ENCODE data around the gene ERC2. TPM values are rescaled to one million over a fixed set of nuclear protein-coding genes. Genes with fewer than 3 reads are reported as not detected.

The ERC2 gene
- total RNA-seq, 6 donors from 2014 or later, result 0.67 to 14.7 (median 1.3) TPM

DNA sequence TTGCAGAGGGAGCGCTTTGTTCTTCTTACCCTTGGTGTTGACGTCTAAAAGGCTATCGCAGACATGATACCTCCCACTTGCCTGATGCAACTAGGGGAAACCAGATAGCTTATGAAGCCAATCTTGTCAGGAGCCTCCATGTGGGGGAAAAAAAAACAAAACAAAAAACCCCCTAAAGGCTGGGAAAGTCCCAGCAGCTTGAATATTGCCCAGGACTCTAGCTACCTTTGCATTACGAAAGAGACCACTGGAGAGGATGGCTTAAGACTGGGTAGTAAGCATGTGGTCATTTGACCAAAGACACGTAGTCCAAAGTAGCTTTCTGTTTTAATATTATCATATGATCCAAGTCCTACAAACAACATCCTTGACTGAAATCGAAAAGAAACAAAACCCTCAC is 860.4 kb downstream of the ERC2 start:
- DNase-seq, result no peak
- 91 to 94% methylated on average over 6 of the region's 6 CpGs for WGBS, 2 donors
- Histone ChIP-seq H3K4me3 (no peak overlapping the region), H3K4me1 (peaks cover 0 to 6% (median 2%) of the 10 kb centered on the region in 4 donors), H3K9me3 (no peaks in the 10 kb centered on the region), H3K27ac (no peak overlapping the region), H3K36me3 (no peaks in the 10 kb centered on the region), H3K27me3 (no peaks in the 10 kb centered on the region)
- no peak for ATAC-seq (ENCODE audit: low FRiP score in 2 of 2)
- no peak for TF ChIP-seq POLR2AphosphoS5 (IDR thresholded peaks at IDR 0.05)
- TF ChIP-seq EP300 (IDR thresholded peaks at IDR 0.05), result no peak
- no peak for TF ChIP-seq POLR2A (IDR thresholded peaks at IDR 0.05)
- TF ChIP-seq, protein P1, sequence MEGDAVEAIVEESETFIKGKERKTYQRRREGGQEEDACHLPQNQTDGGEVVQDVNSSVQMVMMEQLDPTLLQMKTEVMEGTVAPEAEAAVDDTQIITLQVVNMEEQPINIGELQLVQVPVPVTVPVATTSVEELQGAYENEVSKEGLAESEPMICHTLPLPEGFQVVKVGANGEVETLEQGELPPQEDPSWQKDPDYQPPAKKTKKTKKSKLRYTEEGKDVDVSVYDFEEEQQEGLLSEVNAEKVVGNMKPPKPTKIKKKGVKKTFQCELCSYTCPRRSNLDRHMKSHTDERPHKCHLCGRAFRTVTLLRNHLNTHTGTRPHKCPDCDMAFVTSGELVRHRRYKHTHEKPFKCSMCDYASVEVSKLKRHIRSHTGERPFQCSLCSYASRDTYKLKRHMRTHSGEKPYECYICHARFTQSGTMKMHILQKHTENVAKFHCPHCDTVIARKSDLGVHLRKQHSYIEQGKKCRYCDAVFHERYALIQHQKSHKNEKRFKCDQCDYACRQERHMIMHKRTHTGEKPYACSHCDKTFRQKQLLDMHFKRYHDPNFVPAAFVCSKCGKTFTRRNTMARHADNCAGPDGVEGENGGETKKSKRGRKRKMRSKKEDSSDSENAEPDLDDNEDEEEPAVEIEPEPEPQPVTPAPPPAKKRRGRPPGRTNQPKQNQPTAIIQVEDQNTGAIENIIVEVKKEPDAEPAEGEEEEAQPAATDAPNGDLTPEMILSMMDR (IDR thresholded peaks at IDR 0.05), result no peak

DNA sequence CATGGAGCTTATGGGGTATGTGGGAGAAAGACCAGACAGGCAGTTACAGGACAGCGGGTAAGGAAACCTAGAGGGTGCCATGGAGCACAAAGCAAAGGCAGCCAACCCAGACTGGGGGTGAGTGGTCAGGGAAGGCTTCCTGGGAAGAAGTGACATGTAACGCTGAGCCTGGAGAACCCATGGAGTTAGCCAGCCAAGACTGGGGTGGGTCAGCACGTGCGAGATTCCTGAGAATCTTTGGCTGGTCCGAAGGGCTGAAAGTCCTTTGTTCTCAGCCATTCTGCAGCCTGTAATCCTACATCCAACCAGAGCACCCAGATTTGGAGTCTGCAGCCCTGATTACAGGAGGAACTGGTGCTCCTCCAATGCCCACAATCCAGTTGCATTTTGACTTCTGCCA is 861.1 kb downstream of the ERC2 start:
- ATAC-seq (ENCODE audit: low FRiP score in 2 of 2), result no peak
- Histone ChIP-seq H3K36me3 (no peaks in the 10 kb centered on the region), H3K27me3 (no peaks in the 10 kb centered on the region), H3K9me3 (no peaks in the 10 kb centered on the region), H3K4me1 (peaks cover 0 to 4% (median 1%) of the 10 kb centered on the region in 4 donors), H3K4me3 (no peak overlapping the region), H3K27ac (no peak overlapping the region)
- TF ChIP-seq POLR2A (IDR thresholded peaks at IDR 0.05) (no peak), EP300 (IDR thresholded peaks at IDR 0.05) (no peak), POLR2AphosphoS5 (IDR thresholded peaks at IDR 0.05) (no peak)
- TF ChIP-seq, protein P1 (IDR thresholded peaks at IDR 0.05), result no peak
- WGBS, 2 donors, result 72 to 74% methylated on average over 5 of the region's 5 CpGs
- no peak for DNase-seq

DNA sequence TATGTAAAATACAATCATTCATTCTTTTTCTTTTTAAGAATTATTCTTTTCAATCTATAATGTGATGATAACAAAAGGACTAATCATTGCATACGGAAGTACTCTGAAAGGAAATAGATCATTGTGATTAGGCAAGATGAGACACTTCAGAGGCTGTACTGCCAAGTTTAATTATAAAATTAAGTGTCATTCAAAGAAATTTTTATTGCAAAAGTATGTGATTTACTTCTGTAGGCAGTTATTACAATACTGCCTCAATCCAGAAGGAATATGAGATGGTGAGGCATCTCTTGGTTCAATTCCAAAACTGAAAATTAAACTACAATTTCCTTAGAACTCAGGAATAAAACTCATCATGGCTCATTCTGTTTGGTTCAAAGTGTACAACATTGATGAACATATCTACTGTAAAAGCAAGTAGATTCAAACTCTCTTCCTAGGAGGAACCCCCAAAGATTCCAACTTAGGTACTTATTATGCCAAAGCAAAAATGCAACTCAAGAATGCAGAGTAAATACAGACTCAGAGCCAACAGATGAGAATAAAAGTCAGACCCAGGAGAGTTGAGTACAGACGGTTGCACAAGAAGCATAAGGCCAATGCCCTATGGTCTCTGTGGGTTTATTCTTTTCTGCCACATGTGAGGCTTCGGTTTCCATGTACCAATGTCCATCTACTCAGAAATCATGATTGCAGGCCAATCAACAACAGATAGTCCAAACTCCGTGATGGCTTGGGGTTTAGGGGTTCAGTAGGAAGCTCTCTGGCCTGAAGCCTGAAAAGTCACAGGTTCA is 862.6 kb downstream of the ERC2 start:
- ATAC-seq (ENCODE audit: low FRiP score in 2 of 2), result no peak
- 74 to 81% methylated on average over 4 of the region's 4 CpGs for WGBS, 2 donors
- Histone ChIP-seq H3K4me1 (no peaks in the 10 kb centered on the region), H3K27ac (no peak overlapping the region), H3K36me3 (no peaks in the 10 kb centered on the region), H3K4me3 (no peak overlapping the region), H3K27me3 (no peaks in the 10 kb centered on the region), H3K9me3 (no peaks in the 10 kb centered on the region)
- no peak for DNase-seq
- TF ChIP-seq POLR2A (IDR thresholded peaks at IDR 0.05) (no peak), EP300 (IDR thresholded peaks at IDR 0.05) (no peak), POLR2AphosphoS5 (IDR thresholded peaks at IDR 0.05) (no peak)
- TF ChIP-seq, protein P1 (IDR thresholded peaks at IDR 0.05), result no peak

DNA sequence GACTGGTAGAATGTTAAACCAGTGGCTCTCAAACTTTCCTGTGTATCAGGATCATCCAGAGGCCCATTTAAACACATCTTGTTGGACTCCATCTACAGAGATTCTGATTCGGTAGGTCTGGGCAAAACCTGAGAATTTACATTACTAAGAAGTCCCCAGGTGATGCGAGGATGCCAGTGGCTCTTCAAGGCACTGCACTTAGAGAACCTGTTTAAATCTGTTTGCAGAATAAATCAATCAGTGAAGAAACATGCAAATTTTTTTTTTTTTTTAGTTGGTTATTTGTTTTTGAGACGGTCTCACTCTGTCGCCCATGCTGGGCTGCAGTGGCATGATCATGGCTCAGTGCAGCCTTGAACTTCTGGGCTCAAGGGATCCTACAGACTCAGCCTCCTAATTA is 863.4 kb downstream of the ERC2 start:
- Histone ChIP-seq H3K27me3 (no peaks in the 10 kb centered on the region), H3K27ac (no peak overlapping the region), H3K9me3 (no peaks in the 10 kb centered on the region), H3K4me1 (no peaks in the 10 kb centered on the region), H3K36me3 (no peaks in the 10 kb centered on the region), H3K4me3 (no peak overlapping the region)
- no peak for TF ChIP-seq POLR2AphosphoS5 (IDR thresholded peaks at IDR 0.05)
- TF ChIP-seq, protein P1 (IDR thresholded peaks at IDR 0.05), result no peak
- no peak for TF ChIP-seq EP300 (IDR thresholded peaks at IDR 0.05)
- TF ChIP-seq POLR2A (IDR thresholded peaks at IDR 0.05), result no peak
- no peak for ATAC-seq (ENCODE audit: low FRiP score in 2 of 2)
- WGBS, 2 donors, result 92 to 94% methylated on average over 4 of the region's 4 CpGs
- DNase-seq, result no peak

DNA sequence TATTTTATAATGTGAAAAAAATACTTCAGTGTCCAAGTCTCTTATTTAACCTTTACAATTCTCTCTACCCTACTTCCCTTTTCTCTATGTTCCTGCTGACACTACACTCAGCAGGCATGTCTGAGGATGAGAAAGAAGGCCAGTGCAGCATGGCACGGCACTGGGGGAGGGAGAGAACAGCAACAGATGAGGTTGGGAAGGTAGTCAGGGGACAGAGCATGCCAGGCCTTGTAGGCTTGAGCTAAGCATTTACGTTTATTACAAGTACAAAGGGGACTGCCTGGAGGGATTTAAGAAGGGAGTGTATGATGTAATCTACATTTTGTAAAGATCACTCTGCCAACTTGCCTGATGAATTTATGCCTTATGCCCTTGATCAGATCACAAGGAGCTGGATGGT is 863.9 kb downstream of the ERC2 start:
- no peaks in the 10 kb centered on the region for H3K9me3 ChIP-seq
- H3K27ac ChIP-seq, result no peak overlapping the region
- H3K36me3 ChIP-seq, result no peaks in the 10 kb centered on the region
- H3K27me3 ChIP-seq, result no peaks in the 10 kb centered on the region
- TF ChIP-seq EP300 (IDR thresholded peaks at IDR 0.05), result no peak
- TF ChIP-seq POLR2AphosphoS5 (IDR thresholded peaks at IDR 0.05), result no peak
- TF ChIP-seq, protein P1 (IDR thresholded peaks at IDR 0.05), result no peak
- TF ChIP-seq POLR2A (IDR thresholded peaks at IDR 0.05), result no peak
- no peak for ATAC-seq (ENCODE audit: low FRiP score in 2 of 2)
- no peaks in the 10 kb centered on the region for H3K4me1 ChIP-seq
- no peak overlapping the region for H3K4me3 ChIP-seq
- no peak for DNase-seq
- WGBS, 2 donors, result 69 to 83% methylated on average over 2 of the region's 2 CpGs

Data from upper lobe of left lung (tissue), 6 donors.